Peyer's patch (tissue), 4 donors: Measurements from ENCODE around the gene GPSM1. TPM values are rescaled to one million over a fixed set of nuclear protein-coding genes. Genes with fewer than 3 reads are reported as not detected.

Source experiments
- DNase-seq, 3 donors: peaks; one replicate each; pipeline ENCODE4 v3.0.0-alpha.2; 2017 to 2019
- H3K27ac ChIP-seq, 4 donors: fragments of 200-600 bp; sonication (generic); one replicate each; pipeline ENCODE4 v1.5.1; 2016 to 2019
- H3K27me3 ChIP-seq, 2 donors: fragments of 200-600 bp; sonication (generic); one replicate each; pipeline ENCODE4 v1.5.1; 2019
- H3K36me3 ChIP-seq, 3 donors: fragments of 200-600 bp; sonication (generic); one replicate each; pipeline ENCODE4 v1.5.1; 2016 to 2019
- H3K4me1 ChIP-seq, 4 donors: fragments of 200-600 bp; sonication (generic); one replicate each; pipeline ENCODE4 v1.5.1; 2016 to 2019
- H3K4me3 ChIP-seq, 4 donors: fragments of 200-600 bp; sonication (generic); 1 replicate in 3 of 4; 2 replicates in 1 of 4; pipeline ENCODE4 v1.5.1; 2016 to 2019; ENCODE audit warnings: mild to moderate bottlenecking in 1 of 4
- H3K9me3 ChIP-seq, 4 donors: fragments of 200-600 bp; sonication (generic); one replicate each; pipeline ENCODE4 v1.5.1; 2016 to 2019; ENCODE audit warnings: mild to moderate bottlenecking in 1 of 4
- CTCF ChIP-seq, 6 experiments: fragments of 450-650 bp in 4 of 6; fragments of 200-600 bp in 2 of 6; sonication (generic) in 1 of 6; IDR thresholded peaks; one replicate each; pipeline ENCODE4 v1.5.1; 2017 to 2019; ENCODE audit warnings: antibody characterized with exemption in 6 of 6, mild to moderate bottlenecking in 3 of 6, moderate library complexity in 1 of 6
- POLR2A ChIP-seq, 2 donors: fragments of 450-650 bp; IDR thresholded peaks; one replicate each; pipeline ENCODE4 v1.5.1; 2017; ENCODE audit warnings: antibody characterized with exemption in 2 of 2, mild to moderate bottlenecking in 2 of 2, moderate library complexity in 2 of 2
- total RNA-seq, 4 donors: library from RNA; depleted of rRNA; stranded (reverse); fragments of >200 nt; gene quantifications; one replicate each; pipeline ENCODE4 v1.1.0, GENCODE V29; 2016

The GPSM1 gene
- total RNA-seq, 4 donors from 2014 or later: 3.7 to 25.6 (median 6.0) TPM

GRCh38 chr9:136284311-136284710 lies 43.0 kb upstream of the GPSM1 start:
- no peak for DNase-seq
- no peak for TF ChIP-seq POLR2A (IDR thresholded peaks at IDR 0.05)
- no peak for TF ChIP-seq CTCF (IDR thresholded peaks at IDR 0.05)
- H3K27me3 ChIP-seq: no peaks in the 10 kb centered on the region
- H3K4me1 ChIP-seq: peaks cover 0 to 13% (median 4%) of the 10 kb centered on the region in 4 donors
- H3K27ac ChIP-seq: no peak overlapping the region
- H3K4me3 ChIP-seq: no peak overlapping the region
- no peaks in the 10 kb centered on the region for H3K36me3 ChIP-seq
- no peaks in the 10 kb centered on the region for H3K9me3 ChIP-seq

GRCh38 chr9:136284951-136285350 lies 42.4 kb upstream of the GPSM1 start:
- no peaks in the 10 kb centered on the region for H3K27me3 ChIP-seq

GRCh38 chr9:136285501-136286358 lies 41.6 kb upstream of the GPSM1 start:
- no peaks in the 10 kb centered on the region for H3K9me3 ChIP-seq
- no peaks in the 10 kb centered on the region for H3K27me3 ChIP-seq
- no peak for TF ChIP-seq POLR2A (IDR thresholded peaks at IDR 0.05)
- no peak for TF ChIP-seq CTCF (IDR thresholded peaks at IDR 0.05)
- no peak overlapping the region for H3K4me3 ChIP-seq
- DNase-seq: no peak
- H3K36me3 ChIP-seq: no peaks in the 10 kb centered on the region
- H3K27ac ChIP-seq: no peak overlapping the region
- peaks cover 0 to 13% (median 4%) of the 10 kb centered on the region in 4 donors for H3K4me1 ChIP-seq

More at GRCh38 chr9:136284951-136285350, 42.4 kb upstream of the GPSM1 start:
- TF ChIP-seq CTCF (IDR thresholded peaks at IDR 0.05) (no peak), POLR2A (IDR thresholded peaks at IDR 0.05) (no peak)
- no peaks in the 10 kb centered on the region for H3K36me3 ChIP-seq
- peaks cover 0 to 13% (median 4%) of the 10 kb centered on the region in 4 donors for H3K4me1 ChIP-seq
- H3K9me3 ChIP-seq: no peaks in the 10 kb centered on the region
- DNase-seq: no peak
- H3K4me3 ChIP-seq: no peak overlapping the region
- no peak overlapping the region for H3K27ac ChIP-seq

- no peak for DNase-seq
- no peaks in the 10 kb centered on the region for H3K9me3 ChIP-seq
- no peak overlapping the region for H3K27ac ChIP-seq
- H3K4me3 ChIP-seq: no peak overlapping the region
- TF ChIP-seq POLR2A (IDR thresholded peaks at IDR 0.05): no peak
- no peak for TF ChIP-seq CTCF (IDR thresholded peaks at IDR 0.05)
- H3K27me3 ChIP-seq: no peaks in the 10 kb centered on the region
- peaks cover 0 to 13% (median 4%) of the 10 kb centered on the region in 4 donors for H3K4me1 ChIP-seq
- H3K36me3 ChIP-seq: no peaks in the 10 kb centered on the region
Observed at GRCh38 chr9:136286359-136286986, 40.9 kb upstream of the GPSM1 start.

GRCh38 chr9:136286987-136287379 lies 40.4 kb upstream of the GPSM1 start:
- H3K27ac ChIP-seq: no peak overlapping the region
- H3K9me3 ChIP-seq: no peaks in the 10 kb centered on the region
- DNase-seq: no peak
- TF ChIP-seq POLR2A (IDR thresholded peaks at IDR 0.05): no peak
- TF ChIP-seq CTCF (IDR thresholded peaks at IDR 0.05): no peak
- no peaks in the 10 kb centered on the region for H3K36me3 ChIP-seq
- no peaks in the 10 kb centered on the region for H3K27me3 ChIP-seq
- H3K4me1 ChIP-seq: peaks cover 0 to 13% (median 4%) of the 10 kb centered on the region in 4 donors
- no peak overlapping the region for H3K4me3 ChIP-seq
